DMS153 (cell line): Measurements from ENCODE around the gene KCNMA1.
A peak's percentile ranks its signal among the peaks of the same experiment; 100 is the strongest.

Source experiments
- DNase-seq: peaks from one replicate; lab custom pipeline; 2025; lab: John Stamatoyannopoulos, UW

Gene KCNMA1

GRCh38 chr10:77300682-77301302 lies 336.8 kb downstream of the KCNMA1 start:
- DNase-seq: no peak

GRCh38 chr10:77299320-77299719 lies 338.3 kb downstream of the KCNMA1 start:
- DNase-seq: no peak

- no peak for DNase-seq
These were observed 340.2 kb downstream of the KCNMA1 start for GRCh38 chr10:77297393-77297739.

- DNase-seq: no peak
These were observed 340.8 kb downstream of the KCNMA1 start for GRCh38 chr10:77296534-77297392.

GRCh38 chr10:77293773-77294172 lies 343.8 kb downstream of the KCNMA1 start:
- DNase-seq: no peak

- DNase-seq: no peak
These were observed 344.3 kb downstream of the KCNMA1 start for GRCh38 chr10:77293347-77293746.

GRCh38 chr10:77291596-77292505 lies 345.8 kb downstream of the KCNMA1 start:
- DNase-seq: no peak

GRCh38 chr10:77290528-77291155 lies 347.0 kb downstream of the KCNMA1 start:
- no peak for DNase-seq

GRCh38 chr10:77289790-77290189 lies 347.8 kb downstream of the KCNMA1 start:
- no peak for DNase-seq

GRCh38 chr10:77289027-77289501 lies 348.5 kb downstream of the KCNMA1 start:
- no peak for DNase-seq

- peak; percentile 91 for DNase-seq
These were observed 349.9 kb downstream of the KCNMA1 start for GRCh38 chr10:77287647-77288120.

- peak; percentile 51 for DNase-seq
These were observed 350.8 kb downstream of the KCNMA1 start for GRCh38 chr10:77286531-77287508.

- no peak for DNase-seq
These were observed 352.0 kb downstream of the KCNMA1 start for GRCh38 chr10:77285529-77286182.

GRCh38 chr10:77284797-77285196 lies 352.8 kb downstream of the KCNMA1 start:
- no peak for DNase-seq

- no peak for DNase-seq
These were observed 354.3 kb downstream of the KCNMA1 start for GRCh38 chr10:77283326-77283725.

- DNase-seq: no peak
These were observed 355.4 kb downstream of the KCNMA1 start for GRCh38 chr10:77282163-77282562.

- DNase-seq: no peak
These were observed 355.9 kb downstream of the KCNMA1 start for GRCh38 chr10:77281719-77282118.

GRCh38 chr10:77279207-77279606 lies 358.4 kb downstream of the KCNMA1 start:
- DNase-seq: no peak

GRCh38 chr10:77274046-77274795 lies 363.4 kb downstream of the KCNMA1 start:
- DNase-seq: no peak
